ENCODE measurements around the gene C1QTNF5.
A peak's percentile ranks its signal among the peaks of the same experiment; 100 is the strongest.

The C1QTNF5 gene

DNA sequence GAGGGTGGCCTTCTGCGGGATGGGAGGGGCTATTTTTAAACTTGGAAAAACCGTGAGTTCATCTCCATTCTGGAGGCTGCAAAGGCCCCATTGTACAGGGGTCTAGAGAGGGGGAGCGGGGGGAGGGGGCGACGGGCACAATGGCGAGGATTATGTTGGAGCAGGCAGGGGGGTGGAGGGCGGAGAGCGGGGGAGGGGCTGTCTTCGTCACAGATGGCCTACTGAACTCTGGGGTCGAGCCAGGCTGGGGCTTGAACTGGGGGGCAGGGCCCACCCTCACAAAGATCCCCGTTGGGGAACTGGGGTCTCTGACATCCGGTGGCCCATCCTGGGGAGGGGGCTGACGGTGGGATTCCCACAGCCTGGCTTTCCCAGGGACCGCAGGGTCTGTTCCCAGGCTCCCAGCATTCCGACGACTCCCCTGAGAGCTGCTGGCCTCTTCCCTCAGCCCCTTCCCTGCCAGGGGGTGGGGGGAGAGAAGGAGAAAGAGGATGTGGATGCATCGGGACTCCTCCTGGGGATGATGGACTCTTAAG lies 20.4 kb downstream of the C1QTNF5 start:
- no peak for DNase-seq (ENCODE audit: extremely low spot score, insufficient read length, low read depth)
- no peak for FAIRE-seq

GRCh38 chr11:119319700-119320239 lies 20.9 kb downstream of the C1QTNF5 start:
- FAIRE-seq = no peak
- DNase-seq (ENCODE audit: extremely low spot score, insufficient read length, low read depth) = no peak

DNA sequence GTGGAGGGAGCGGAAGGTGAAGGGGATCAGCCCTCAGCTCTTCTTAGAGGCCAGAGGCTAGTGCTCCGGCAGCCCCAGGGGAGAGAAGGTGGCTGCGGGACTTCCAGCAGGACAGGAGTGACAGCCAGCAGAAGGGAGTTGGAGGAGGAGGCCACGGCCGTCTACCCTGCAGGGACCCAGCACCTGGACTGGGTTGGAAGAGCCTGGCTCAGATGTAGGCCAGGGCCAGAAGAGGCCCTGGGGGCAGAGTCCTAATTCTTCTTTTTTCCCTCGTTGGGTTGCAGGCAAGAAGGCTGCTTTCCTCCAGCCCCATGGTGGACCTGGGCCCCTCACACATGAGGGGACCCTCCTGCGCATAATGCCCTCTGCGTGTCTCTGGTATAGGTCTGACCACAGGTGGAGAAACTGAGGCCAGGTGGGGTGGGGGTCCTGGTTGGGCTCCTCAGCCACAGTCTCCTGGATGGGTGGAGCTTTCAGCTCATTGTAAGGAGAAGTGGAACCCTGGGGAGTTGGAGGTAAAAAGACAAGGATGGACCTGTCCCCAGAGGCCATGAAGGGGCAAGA lies 21.5 kb downstream of the C1QTNF5 start:
- DNase-seq (ENCODE audit: extremely low spot score, insufficient read length, low read depth) (no peak), FAIRE-seq (no peak)

DNA sequence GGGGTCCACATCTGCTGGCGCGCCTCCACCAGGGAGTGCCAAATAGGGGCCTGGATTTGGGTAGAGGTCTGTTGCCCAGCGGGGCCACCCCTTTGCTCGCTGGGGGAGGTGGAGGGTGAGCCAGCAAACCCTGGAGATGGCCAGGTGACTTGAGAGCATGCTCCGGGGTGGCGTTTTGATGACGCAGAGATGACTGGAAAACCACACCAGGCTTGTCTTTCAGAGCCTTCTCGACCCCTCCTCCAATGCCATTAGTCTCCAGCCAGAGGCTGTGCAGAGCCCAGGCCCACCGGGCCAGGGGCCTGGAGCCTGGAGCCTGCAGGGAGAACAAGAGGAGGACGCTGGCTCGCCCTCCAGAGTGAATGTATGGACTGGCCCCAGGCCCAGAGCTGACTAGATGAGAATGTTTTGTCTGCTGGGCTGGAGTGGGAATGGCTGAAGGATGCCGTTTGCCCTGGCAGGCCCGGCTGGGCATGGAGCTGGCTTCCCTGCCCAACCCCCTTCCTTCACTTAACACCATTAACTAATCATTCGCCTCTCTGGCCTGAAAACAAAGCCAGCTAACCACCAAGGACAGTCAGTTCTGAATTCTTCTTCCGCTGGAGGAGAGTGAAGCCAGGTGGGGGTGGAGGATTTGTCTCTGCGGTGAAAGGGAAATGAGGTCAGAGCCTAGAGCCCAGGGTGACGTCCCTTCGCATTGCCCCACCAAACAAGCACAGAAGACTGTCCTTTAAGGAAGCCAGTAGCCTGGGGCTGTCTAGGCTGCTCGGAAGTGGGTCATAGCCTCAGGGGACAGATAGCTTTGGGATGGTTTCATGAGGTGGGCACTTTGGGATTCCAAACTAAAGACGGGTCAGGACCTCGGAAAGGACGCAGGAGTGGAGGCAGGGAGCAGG lies 22.2 kb downstream of the C1QTNF5 start:
- DNase-seq (ENCODE audit: extremely low spot score, insufficient read length, low read depth) (no peak), FAIRE-seq (peak; percentile 75)

- FAIRE-seq = no peak
- DNase-seq (ENCODE audit: extremely low spot score, insufficient read length, low read depth) = no peak
These were observed 23.0 kb downstream of the C1QTNF5 start for GRCh38 chr11:119317592-119318239.

- no peak for FAIRE-seq
- DNase-seq (ENCODE audit: extremely low spot score, insufficient read length, low read depth) = no peak
These were observed 23.7 kb downstream of the C1QTNF5 start, which contains the start of gene MCAM for GRCh38 chr11:119316729-119317591. Gene MCAM (minus strand): TSS chr11:119317130. CDS start chr11:119317101, 29 bp downstream.

DNA sequence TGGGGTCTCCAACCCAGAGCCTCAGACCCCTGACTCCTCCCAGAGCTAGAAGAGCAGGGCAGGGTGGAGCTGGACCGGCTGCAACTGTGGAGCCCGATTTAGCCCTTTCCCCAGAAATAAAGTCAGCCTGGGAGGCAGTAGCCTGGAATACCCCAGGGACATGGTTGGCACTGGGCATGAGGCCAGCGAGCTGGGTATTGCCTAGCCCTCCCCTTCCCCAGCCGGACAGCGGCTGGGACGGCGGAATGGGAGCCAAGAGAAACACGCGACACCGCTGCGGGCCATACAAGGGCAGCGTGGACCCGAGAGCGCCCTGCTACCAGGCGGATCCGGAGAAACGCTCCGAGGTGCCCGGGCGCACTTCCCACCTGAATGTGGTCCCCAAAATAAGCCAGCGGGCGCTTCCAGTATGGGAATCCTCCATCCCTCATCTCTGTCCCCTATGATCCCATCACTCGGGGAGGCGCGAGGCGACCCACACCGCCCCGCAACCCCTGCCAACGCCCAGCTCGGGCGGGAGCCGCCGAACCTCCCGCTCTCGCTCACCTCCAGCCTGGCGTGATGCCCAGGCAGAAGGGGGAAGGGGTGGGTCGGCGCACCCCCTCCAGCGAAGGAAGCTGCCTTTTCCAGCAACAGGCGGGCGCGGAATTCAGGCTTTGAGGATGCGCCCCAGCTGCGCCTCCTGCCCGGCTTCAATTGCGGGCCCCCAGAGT lies 24.5 kb downstream of the C1QTNF5 start:
- FAIRE-seq = no peak

GRCh38 chr11:119315131-119316015 lies 25.3 kb downstream of the C1QTNF5 start:
- FAIRE-seq (peak; percentile 9), DNase-seq (ENCODE audit: extremely low spot score, insufficient read length, low read depth) (no peak)

More for the DNA sequence above, 24.5 kb downstream of the C1QTNF5 start:
- no peak for DNase-seq (ENCODE audit: extremely low spot score, insufficient read length, low read depth)

DNA sequence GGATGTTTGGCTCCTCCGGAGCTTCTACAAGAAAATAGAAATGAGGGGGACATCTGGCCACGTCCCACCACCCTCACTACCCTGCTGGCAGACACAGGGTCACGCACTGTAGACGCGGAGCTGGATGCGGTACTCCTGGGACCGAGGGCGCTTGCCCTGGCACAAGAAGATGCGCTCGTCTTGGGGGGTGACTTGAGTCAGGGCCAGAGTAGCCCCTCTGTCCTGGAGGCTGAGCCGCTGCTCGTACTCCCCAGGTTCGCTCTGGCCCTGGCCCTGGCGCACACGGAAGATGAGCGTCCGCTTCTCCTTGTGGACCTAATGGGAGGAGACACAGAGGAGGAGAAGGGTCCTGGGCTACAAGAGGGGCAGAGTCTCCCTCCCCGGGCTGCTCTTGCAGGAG lies 26.0 kb downstream of the C1QTNF5 start:
- DNase-seq (ENCODE audit: extremely low spot score, insufficient read length, low read depth) (no peak), FAIRE-seq (no peak)

DNA sequence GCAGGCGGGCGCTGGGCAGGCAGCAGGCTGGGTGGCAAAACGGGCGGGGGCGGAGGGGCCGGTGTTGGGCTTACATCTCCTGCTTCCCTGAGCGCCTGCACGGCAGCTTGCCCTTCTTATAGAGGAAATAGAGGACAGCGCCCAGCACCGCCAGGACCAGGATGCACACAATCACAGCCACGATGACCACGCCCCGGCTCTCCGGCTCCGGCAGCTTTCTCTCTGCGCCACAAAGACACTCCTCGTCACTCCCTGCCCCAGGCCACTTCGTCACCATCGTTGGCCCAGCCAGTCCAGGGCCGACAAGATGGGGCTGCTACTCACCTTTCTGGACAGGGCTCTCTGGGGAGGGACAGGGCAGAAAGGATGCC lies 30.0 kb downstream of the C1QTNF5 start:
- FAIRE-seq (no peak), DNase-seq (ENCODE audit: extremely low spot score, insufficient read length, low read depth) (no peak)

- FAIRE-seq (no peak), DNase-seq (ENCODE audit: extremely low spot score, insufficient read length, low read depth) (no peak)
These were observed 30.6 kb downstream of the C1QTNF5 start for GRCh38 chr11:119309953-119310681.

- FAIRE-seq = no peak
These were observed 31.3 kb downstream of the C1QTNF5 start for GRCh38 chr11:119309411-119309810.

DNA sequence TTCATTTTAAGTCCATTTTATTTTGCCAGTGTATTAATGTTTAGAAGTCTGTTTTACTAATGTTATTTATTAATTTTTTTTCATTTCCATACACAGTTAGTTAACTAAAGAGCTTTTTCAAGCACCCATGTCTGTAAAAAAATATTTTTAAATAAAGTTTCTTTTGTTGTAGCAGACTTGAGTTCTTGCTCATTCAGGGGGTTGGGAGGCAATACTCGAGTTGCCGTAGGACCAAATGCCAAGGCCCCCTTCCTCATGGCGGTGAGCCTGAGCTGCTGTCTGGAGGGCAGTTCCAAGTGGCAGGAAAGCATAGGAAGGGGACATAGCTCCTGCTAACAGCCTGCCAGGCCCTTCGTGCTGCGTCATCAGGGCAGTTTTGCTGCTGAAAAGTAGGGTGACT lies 32.7 kb downstream of the C1QTNF5 start:
- DNase-seq (ENCODE audit: extremely low spot score, insufficient read length, low read depth) (no peak), FAIRE-seq (no peak)

More at GRCh38 chr11:119309411-119309810, 31.3 kb downstream of the C1QTNF5 start:
- no peak for DNase-seq (ENCODE audit: extremely low spot score, insufficient read length, low read depth)

DNA sequence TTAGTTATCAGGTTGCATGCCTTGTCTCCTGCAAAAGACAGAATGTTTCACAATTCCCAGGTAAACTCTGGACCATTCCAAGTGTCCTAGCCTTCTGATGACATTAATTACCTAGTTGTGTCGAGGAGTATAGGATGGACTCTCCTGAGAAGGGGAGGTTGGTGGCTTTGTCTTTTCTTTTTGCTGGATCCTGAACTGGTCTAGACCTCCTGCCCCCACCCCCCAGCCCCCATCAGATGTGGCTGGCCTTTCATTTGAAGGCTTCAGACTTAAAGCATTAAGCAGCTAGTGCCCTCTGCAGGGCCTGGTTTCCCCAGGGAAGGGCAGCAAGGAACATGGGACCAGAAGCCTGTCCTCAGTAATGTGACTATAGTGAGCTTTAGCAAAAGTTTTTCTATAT lies 33.5 kb downstream of the C1QTNF5 start:
- FAIRE-seq (no peak), DNase-seq (ENCODE audit: extremely low spot score, insufficient read length, low read depth) (no peak)

- DNase-seq (ENCODE audit: extremely low spot score, insufficient read length, low read depth) = no peak
- FAIRE-seq = no peak
These were observed 34.3 kb downstream of the C1QTNF5 start for GRCh38 chr11:119306373-119306890.

GRCh38 chr11:119305556-119306372 lies 34.9 kb downstream of the C1QTNF5 start:
- FAIRE-seq (no peak), DNase-seq (ENCODE audit: extremely low spot score, insufficient read length, low read depth) (no peak)
